Calu3 (cell line): ENCODE results near the gene ADARB1. TPM values are rescaled to one million over a fixed set of nuclear protein-coding genes. Genes with fewer than 3 reads are reported as not detected.

ENCODE experiments used
- BruUV-seq: library from RNA; stranded (reverse); fragments of 400-500 nt; replicated peaks from 2 replicates; lab custom pipeline; 2021; lab: Mats Ljungman, UMichigan
- CTCF ChIA-PET: fragments of 300-600 bp; sonication (Branson Sonifier 250); formaldehyde crosslinking; loops from one replicate; lab custom pipeline; 2022; ENCODE audit warnings: antibody characterized with exemption; lab: Charles Lee
- DNase-seq: peaks from one replicate; pipeline ENCODE4 v3.0.0; 2022
- H3K27ac Mint-ChIP-seq: one replicate; pipeline ENCODE4 v1.8.0; 2022; ENCODE audit warnings: mixed read lengths; ENCODE audit not compliant: unreplicated experiment
- H3K27me3 Mint-ChIP-seq: one replicate; pipeline ENCODE4 v1.8.0; 2022; ENCODE audit warnings: mixed read lengths; ENCODE audit not compliant: unreplicated experiment
- H3K36me3 Mint-ChIP-seq: one replicate; pipeline ENCODE4 v1.8.0; 2022; ENCODE audit warnings: mild to moderate bottlenecking, moderate library complexity, mixed read lengths; ENCODE audit not compliant: insufficient read depth, unreplicated experiment
- H3K4me1 Mint-ChIP-seq: one replicate; pipeline ENCODE4 v1.8.0; 2022; ENCODE audit warnings: mild to moderate bottlenecking, low read depth, mixed read lengths; ENCODE audit not compliant: unreplicated experiment
- H3K4me3 Mint-ChIP-seq: one replicate; pipeline ENCODE4 v1.8.0; 2022; ENCODE audit warnings: mild to moderate bottlenecking, low read depth, moderate library complexity, mixed read lengths; ENCODE audit not compliant: unreplicated experiment
- H3K9me3 Mint-ChIP-seq: one replicate; pipeline ENCODE4 v1.8.0; 2022; ENCODE audit warnings: low read depth, mixed read lengths; ENCODE audit not compliant: unreplicated experiment
- intact Hi-C: fragments of 100-400 bp; cut with micrococcal nuclease; formaldehyde crosslinking; loops from one replicate; pipeline ENCODE4 v1.10.0; 2022; ENCODE audit not compliant: unreplicated experiment
- total RNA-seq: library from RNA; stranded (reverse); gene quantifications from 2 replicates; pipeline ENCODE4 v1.2.3, GENCODE V29; 2022
- TF ChIP-seq, protein P1 (sequence below): fragments of 200-600 bp; IDR thresholded peaks from one replicate; pipeline ENCODE4 v1.8.0; 2022; ENCODE audit warnings: antibody characterized with exemption; ENCODE audit not compliant: unreplicated experiment

ADARB1 gene
- total RNA-seq, 1 experiment from 2014 or later, result 2.8 TPM

DNA sequence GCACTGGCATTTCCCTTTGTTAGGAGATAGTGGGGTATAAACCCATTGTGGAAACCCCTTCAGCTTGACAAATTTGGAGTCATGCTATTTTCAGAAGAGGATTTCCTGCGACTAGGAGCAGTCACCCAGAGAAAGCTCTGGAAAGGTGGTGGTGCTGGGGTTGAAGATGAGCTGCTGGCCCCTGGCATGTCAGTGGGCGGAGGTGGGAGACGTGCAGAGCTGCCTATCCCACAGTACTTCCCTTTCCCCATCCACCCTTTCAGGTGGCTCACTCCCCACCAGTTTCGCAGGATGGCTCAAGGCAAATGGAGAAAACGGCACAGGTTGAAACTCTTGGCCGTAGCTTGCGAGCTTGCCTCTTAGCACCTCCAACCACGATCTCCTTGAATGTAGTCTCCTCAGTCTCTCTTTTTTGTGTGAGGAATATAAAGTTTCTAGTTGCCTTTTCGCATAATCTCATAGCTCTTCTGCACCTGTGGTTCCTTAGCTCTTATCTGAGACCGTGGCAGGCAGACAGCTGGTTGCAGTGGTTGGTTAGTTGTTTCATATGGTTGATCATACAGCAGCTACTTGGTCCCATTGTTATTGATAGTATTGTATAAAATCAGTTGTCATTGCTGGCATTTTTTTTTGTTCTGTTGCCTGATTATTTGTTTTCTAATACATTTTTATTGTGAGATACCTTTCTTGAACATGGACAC, 48.2 kb downstream of the ADARB1 start:
- TF ChIP-seq, protein P1, sequence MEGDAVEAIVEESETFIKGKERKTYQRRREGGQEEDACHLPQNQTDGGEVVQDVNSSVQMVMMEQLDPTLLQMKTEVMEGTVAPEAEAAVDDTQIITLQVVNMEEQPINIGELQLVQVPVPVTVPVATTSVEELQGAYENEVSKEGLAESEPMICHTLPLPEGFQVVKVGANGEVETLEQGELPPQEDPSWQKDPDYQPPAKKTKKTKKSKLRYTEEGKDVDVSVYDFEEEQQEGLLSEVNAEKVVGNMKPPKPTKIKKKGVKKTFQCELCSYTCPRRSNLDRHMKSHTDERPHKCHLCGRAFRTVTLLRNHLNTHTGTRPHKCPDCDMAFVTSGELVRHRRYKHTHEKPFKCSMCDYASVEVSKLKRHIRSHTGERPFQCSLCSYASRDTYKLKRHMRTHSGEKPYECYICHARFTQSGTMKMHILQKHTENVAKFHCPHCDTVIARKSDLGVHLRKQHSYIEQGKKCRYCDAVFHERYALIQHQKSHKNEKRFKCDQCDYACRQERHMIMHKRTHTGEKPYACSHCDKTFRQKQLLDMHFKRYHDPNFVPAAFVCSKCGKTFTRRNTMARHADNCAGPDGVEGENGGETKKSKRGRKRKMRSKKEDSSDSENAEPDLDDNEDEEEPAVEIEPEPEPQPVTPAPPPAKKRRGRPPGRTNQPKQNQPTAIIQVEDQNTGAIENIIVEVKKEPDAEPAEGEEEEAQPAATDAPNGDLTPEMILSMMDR, result no peak
- Mint-ChIP-seq H3K36me3 (no peaks in the 10 kb centered on the region), H3K27ac (no peak overlapping the region), H3K9me3 (no peaks in the 10 kb centered on the region), H3K27me3 (peaks cover 66% of the 10 kb centered on the region), H3K4me1 (no peaks in the 10 kb centered on the region), H3K4me3 (no peak overlapping the region)
- CTCF ChIA-PET, result no interaction called here
- no peak for DNase-seq
- BruUV-seq, result no TSS peak
- intact Hi-C loops, result loop anchor here (10.0 kb wide), 1 partner anchor 318 kb away; the partner anchor contains the start of gene UBE2G2

DNA sequence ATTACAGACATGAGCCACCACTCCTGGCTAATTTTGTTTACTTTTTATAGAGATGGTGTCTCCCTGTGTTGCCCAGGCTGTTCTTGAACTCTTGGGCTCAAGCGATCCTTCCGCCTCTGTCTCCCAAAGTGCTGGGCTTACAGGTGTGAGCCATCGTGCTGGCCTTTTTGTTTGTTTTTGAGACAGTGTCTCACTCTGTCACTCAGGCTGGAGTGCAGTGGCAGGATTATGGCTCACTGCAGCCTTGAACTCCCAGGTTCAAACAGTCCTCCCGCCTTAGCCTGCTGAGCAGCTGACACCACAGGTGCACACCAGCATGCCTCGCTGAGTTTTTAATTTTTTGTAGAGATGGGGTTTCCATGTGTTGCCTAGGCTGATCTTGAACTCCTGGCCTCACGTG, 49.1 kb downstream of the ADARB1 start:
- BruUV-seq, result no TSS peak
- Mint-ChIP-seq H3K4me1 (no peaks in the 10 kb centered on the region), H3K27ac (no peak overlapping the region), H3K36me3 (no peaks in the 10 kb centered on the region), H3K27me3 (peaks cover 66% of the 10 kb centered on the region), H3K9me3 (no peaks in the 10 kb centered on the region), H3K4me3 (no peak overlapping the region)
- TF ChIP-seq, protein P1, result no peak
- no peak for DNase-seq
- CTCF ChIA-PET, result no interaction called here
- intact Hi-C loops, result loop anchor here (10.0 kb wide), 1 partner anchor 319 kb away; the partner anchor contains the start of gene UBE2G2

DNA sequence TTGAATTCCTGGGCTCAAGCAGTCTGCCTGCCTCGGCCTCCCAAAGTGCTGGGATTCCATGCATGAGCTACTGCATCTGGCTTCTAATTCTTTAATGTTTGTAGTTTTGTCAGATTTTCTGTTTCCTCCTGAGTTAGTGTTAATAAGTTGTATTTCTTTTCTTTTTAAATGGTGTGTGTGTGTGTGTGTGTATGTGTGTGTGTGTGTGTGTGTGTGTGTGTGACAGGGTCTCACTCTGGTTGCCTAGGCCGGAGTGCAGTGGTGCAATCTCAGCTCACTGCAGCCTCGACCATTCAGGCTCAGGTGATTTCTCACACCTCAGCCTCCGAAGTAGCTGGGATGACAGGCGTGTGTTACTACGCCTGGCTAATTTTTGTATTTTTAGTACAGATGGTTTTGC, 50.2 kb downstream of the ADARB1 start:
- CTCF ChIA-PET, result interaction anchor here (0.6 kb wide), 1 partner anchor 60 kb away, joined by 4 read pairs; no protein-coding TSS in a partner anchor
- TF ChIP-seq, protein P1, result no peak
- no TSS peak for BruUV-seq
- intact Hi-C loops, result loop anchor here (10.0 kb wide), 1 partner anchor 320 kb away; the partner anchor contains the start of gene UBE2G2
- no peak for DNase-seq
- no peak overlapping the region for H3K4me3 Mint-ChIP-seq
- no peaks in the 10 kb centered on the region for H3K36me3 Mint-ChIP-seq
- peaks cover 6% of the 10 kb centered on the region for H3K4me1 Mint-ChIP-seq
- no peaks in the 10 kb centered on the region for H3K9me3 Mint-ChIP-seq
- peaks cover 66% of the 10 kb centered on the region for H3K27me3 Mint-ChIP-seq
- no peak overlapping the region for H3K27ac Mint-ChIP-seq

DNA sequence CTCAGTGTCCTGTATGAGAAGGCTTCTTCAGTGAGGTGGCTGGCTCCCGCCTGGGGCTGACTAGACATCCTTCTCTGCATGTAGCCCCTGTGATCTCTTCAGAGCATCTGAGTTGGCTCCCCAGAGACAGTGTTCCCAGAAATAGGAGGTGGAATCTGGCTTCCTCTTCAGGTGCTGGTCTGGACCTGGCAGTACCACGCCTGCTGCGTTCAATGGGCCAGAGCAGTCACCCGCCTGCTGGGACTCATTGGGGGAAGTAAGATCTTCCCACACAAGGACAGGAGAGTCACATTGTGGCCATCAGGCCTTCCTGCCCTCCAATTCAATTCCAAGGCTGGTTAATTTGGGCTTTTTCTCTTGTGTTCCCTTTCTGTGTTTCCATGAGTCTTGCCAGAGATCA, 51.0 kb downstream of the ADARB1 start:
- no peak overlapping the region for H3K27ac Mint-ChIP-seq
- H3K9me3 Mint-ChIP-seq, result no peaks in the 10 kb centered on the region
- H3K4me1 Mint-ChIP-seq, result peaks cover 11% of the 10 kb centered on the region
- DNase-seq, result no peak
- H3K4me3 Mint-ChIP-seq, result no peak overlapping the region
- no TSS peak for BruUV-seq
- H3K36me3 Mint-ChIP-seq, result no peaks in the 10 kb centered on the region
- intact Hi-C loops, result loop anchor here (10.0 kb wide), 1 partner anchor 321 kb away; the partner anchor contains the start of gene UBE2G2
- CTCF ChIA-PET, result interaction anchor here (1.1 kb wide), 1 partner anchor 23 kb away, joined by 3 read pairs; no protein-coding TSS in a partner anchor
- TF ChIP-seq, protein P1, result no peak
- H3K27me3 Mint-ChIP-seq, result peaks cover 66% of the 10 kb centered on the region
